BLaER1 (cell line): Measurements from ENCODE around the gene BTBD9.

ENCODE experiments used
- H3K27ac ChIP-seq: shearing (Covaris generic); formaldehyde crosslinking; 2 replicates; pipeline ENCODE4 v1.8.1; 2022
- H3K27me3 ChIP-seq: shearing (Covaris generic); formaldehyde crosslinking; 2 replicates; pipeline ENCODE4 v1.8.1; 2022
- H3K36me3 ChIP-seq: shearing (Covaris generic); formaldehyde crosslinking; 2 replicates; pipeline ENCODE4 v1.8.1; 2022
- H3K4me1 ChIP-seq: shearing (Covaris generic); formaldehyde crosslinking; 2 replicates; pipeline ENCODE4 v1.8.1; 2022
- H3K4me2 ChIP-seq: shearing (Covaris generic); formaldehyde crosslinking; 2 replicates; pipeline ENCODE4 v1.8.1; 2022
- H3K4me3 ChIP-seq: shearing (Covaris generic); formaldehyde crosslinking; 2 replicates; pipeline ENCODE4 v1.8.1; 2022
- H3K9ac ChIP-seq: shearing (Covaris generic); formaldehyde crosslinking; 2 replicates; pipeline ENCODE4 v1.8.1; 2022
- H3K9me3 ChIP-seq: shearing (Covaris generic); formaldehyde crosslinking; 2 replicates; pipeline ENCODE4 v1.8.1; 2022
- H4K20me1 ChIP-seq: shearing (Covaris generic); formaldehyde crosslinking; 2 replicates; pipeline ENCODE4 v1.8.1; 2022
- Cebpa-rat ChIP-seq: shearing (Covaris generic); IDR thresholded peaks from 2 replicates; pipeline ENCODE4 v1.8.1; 2022

BTBD9 gene

DNA sequence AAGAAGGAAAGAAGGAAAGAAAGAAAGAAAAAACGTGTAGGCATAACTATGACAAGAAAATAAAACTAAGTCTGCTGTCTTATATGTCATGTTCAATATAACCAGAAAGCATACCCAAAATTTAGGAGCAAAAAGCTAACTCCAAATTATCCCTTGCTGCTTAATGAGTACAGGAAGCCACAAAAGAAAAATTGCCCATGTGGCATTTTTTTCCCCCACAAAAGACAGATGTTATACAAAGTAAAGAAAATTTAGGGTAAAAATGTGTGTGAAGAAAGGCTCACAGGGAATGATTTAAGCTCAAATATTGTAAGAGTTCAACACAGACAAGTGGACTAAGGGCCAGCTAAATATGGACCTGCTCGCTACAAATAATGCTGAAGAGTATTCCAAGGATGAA is 263.8 kb downstream of the BTBD9 start:
- no peaks in the 10 kb centered on the region for H3K27me3 ChIP-seq
- no peak overlapping the region for H3K9ac ChIP-seq
- no peaks in the 10 kb centered on the region for H3K4me1 ChIP-seq
- no peaks in the 10 kb centered on the region for H3K9me3 ChIP-seq
- H4K20me1 ChIP-seq = no peaks in the 10 kb centered on the region
- H3K36me3 ChIP-seq = no peaks in the 10 kb centered on the region
- no peak overlapping the region for H3K4me3 ChIP-seq
- H3K27ac ChIP-seq = no peak overlapping the region
- H3K4me2 ChIP-seq = no peak overlapping the region
- no peak for TF ChIP-seq Cebpa-rat

DNA sequence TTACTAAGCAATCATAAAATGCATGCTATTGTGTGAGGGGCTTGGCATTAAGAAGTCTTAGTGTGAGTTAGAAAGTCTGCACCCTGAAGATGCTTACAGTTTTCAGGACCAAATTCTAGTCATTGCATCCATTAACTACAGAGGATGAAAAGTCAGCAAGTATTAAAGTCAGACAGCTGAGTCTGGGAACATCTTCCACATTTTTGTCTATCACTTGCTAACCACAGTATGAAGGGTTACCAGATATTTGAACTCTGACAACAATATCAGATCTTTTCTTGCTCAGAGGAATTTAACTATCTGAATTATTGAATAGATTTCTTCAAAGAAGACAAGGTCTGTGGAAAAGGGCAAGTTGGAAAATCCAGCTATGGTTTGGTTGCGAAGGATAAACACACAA is 264.4 kb downstream of the BTBD9 start:
- Histone ChIP-seq H4K20me1 (no peaks in the 10 kb centered on the region), H3K9me3 (no peaks in the 10 kb centered on the region), H3K4me1 (no peaks in the 10 kb centered on the region), H3K4me2 (no peak overlapping the region), H3K27me3 (no peaks in the 10 kb centered on the region), H3K4me3 (no peak overlapping the region), H3K9ac (no peak overlapping the region), H3K27ac (no peak overlapping the region), H3K36me3 (no peaks in the 10 kb centered on the region)
- TF ChIP-seq Cebpa-rat = no peak

DNA sequence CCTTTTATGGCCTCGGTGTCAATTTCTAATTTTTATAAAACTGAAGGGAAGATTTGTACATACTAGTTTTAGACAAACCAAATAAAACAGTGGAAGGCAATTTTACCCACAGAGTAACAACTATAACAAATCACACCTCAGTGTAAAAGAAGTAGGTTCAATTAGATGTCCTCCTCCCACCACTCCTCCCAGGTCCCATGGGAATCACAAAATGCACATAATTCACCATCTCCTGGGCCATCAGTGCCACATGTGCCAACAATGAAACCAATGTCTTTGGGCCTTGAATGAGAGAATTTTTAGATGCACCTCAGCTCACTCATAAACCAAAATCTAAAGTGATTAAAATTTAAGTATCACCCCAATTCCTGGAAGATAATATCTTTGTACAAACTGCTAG is 267.8 kb downstream of the BTBD9 start:
- Histone ChIP-seq H3K27ac (no peak overlapping the region), H4K20me1 (no peaks in the 10 kb centered on the region), H3K36me3 (no peaks in the 10 kb centered on the region), H3K9me3 (no peaks in the 10 kb centered on the region), H3K4me3 (no peak overlapping the region), H3K4me1 (no peaks in the 10 kb centered on the region), H3K27me3 (no peaks in the 10 kb centered on the region), H3K4me2 (no peak overlapping the region), H3K9ac (no peak overlapping the region)
- no peak for TF ChIP-seq Cebpa-rat

DNA sequence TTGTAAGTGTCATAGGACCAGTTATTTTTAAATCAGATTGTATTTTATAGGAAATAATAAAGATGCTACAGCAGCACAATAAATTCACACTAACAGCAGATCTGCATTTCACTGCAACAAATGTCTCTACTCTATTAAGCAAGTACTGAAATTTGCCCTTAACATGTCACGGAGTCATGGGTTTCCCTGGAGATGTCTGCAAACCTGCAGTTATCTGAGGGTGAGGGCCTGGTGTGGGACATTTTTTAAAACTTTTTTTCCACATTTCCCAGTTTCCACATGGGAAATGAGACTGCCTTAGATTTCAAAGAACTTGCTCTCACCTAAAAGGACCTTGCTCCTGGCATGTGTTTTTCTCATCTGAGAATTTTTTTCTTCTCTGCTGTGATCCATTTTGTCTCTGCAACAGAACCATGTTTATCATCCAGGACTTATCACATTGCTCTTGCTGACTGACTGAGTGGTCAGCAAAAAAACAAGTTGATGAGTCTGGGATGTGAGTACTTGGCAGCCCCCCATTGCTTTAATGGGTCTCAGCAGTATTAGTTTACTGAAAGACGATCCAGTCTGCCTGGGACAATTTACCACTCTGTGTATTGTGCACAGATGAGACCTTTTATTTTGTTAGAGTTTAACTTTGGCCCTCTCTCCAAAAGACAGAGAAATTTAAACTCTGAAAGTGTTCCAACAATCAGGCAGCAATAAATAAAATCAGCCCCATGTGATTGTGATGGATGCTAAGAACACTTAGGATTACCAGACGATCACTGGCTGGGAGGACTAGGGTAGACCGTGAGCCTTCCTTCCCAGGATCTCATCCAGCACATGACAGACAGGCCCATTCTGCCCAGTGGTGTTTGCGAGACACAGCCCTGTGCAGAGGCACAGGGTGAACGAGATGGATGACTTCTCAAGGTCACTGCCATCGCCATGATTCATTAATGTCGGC is 268.8 kb downstream of the BTBD9 start:
- TF ChIP-seq Cebpa-rat = no peak
- Histone ChIP-seq H3K27ac (no peak overlapping the region), H3K9me3 (no peaks in the 10 kb centered on the region), H4K20me1 (no peaks in the 10 kb centered on the region), H3K9ac (no peak overlapping the region), H3K27me3 (no peaks in the 10 kb centered on the region), H3K4me2 (no peak overlapping the region), H3K4me3 (no peak overlapping the region), H3K36me3 (no peaks in the 10 kb centered on the region), H3K4me1 (no peaks in the 10 kb centered on the region)

DNA sequence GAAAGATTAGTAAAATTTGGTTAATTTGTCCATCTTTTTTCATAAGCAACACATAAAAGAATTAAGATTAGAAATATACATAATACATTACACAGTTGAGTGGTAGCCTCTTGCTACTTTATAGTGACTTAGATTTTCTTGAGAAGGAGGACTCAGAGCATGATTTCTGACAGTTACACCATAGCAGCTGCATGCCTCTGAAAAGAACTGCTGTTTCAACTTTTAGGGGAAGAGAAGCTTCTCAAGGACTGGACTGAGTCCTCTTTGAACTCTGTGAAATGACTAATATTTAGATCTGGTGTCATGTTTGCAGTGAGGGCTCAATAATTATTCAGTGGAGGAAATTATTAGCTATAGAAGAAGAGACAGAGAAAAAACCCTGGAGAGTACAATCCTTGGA is 272.5 kb downstream of the BTBD9 start:
- H4K20me1 ChIP-seq = no peaks in the 10 kb centered on the region
- no peak overlapping the region for H3K27ac ChIP-seq
- no peak overlapping the region for H3K4me3 ChIP-seq
- no peak overlapping the region for H3K4me2 ChIP-seq
- H3K27me3 ChIP-seq = no peaks in the 10 kb centered on the region
- H3K9me3 ChIP-seq = no peaks in the 10 kb centered on the region
- no peak for TF ChIP-seq Cebpa-rat
- no peak overlapping the region for H3K9ac ChIP-seq
- H3K36me3 ChIP-seq = no peaks in the 10 kb centered on the region
- H3K4me1 ChIP-seq = no peaks in the 10 kb centered on the region

DNA sequence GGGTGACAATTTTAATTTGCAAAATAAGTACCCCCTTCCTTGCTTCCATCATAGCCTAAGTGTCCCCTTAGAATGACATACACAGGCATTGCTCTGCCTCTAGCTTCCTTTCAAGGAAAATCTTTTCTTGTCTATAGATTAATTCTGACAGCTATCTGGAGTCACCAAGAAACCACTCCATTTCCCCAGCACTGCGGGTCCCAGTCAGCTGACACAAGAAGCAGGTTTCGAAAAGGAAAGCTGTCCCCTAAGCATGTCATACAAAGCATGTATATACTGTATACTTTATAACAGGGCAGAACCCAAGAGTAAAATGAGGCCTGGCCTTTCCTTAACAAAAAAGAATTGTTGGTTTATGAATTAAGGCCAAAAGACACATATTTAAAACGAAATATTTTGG is 273.5 kb downstream of the BTBD9 start:
- Histone ChIP-seq H3K27ac (no peak overlapping the region), H4K20me1 (no peaks in the 10 kb centered on the region), H3K9ac (no peak overlapping the region), H3K36me3 (no peaks in the 10 kb centered on the region), H3K27me3 (no peaks in the 10 kb centered on the region), H3K4me1 (no peaks in the 10 kb centered on the region), H3K4me2 (no peak overlapping the region), H3K4me3 (no peak overlapping the region), H3K9me3 (no peaks in the 10 kb centered on the region)
- TF ChIP-seq Cebpa-rat = no peak

DNA sequence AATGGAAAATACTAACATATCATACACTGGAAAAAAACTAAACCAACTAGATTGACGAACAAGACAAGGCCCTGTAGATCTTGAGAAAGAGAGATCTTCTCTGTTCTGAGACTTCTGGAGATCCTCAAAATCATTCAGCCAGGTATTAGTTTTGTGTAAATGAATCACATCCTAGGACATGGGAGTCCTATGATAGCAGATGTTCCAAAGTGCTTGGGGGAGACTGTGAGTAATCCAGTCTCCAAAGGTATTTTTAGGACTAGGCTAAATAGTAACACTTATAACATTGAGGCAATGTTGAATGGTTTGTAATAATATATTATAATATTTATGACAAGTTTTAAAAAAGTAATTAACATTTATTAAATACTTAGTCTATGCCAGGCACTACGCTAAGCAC is 275.0 kb downstream of the BTBD9 start:
- Histone ChIP-seq H4K20me1 (no peaks in the 10 kb centered on the region), H3K27ac (no peak overlapping the region), H3K4me1 (no peaks in the 10 kb centered on the region), H3K9me3 (no peaks in the 10 kb centered on the region), H3K4me2 (no peak overlapping the region), H3K27me3 (no peaks in the 10 kb centered on the region), H3K4me3 (no peak overlapping the region), H3K36me3 (no peaks in the 10 kb centered on the region), H3K9ac (no peak overlapping the region)
- no peak for TF ChIP-seq Cebpa-rat

DNA sequence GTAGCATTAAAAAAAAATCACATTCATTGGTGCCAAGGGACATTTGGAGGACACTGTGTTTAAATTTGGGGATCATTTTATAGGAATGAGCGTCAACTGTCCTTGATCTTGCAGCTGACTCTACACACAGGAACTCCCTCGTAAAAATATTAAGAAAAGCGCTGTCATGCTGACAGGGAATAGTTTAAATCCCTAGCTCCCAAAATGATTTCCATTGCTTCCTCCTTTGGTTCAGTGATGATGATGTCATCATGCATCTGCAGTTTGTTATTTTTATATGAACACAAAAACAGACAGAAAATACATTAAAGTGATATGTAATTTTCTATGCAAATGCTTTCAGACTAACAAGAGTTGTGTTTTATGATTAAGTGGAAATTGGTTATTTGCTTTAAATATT is 275.6 kb downstream of the BTBD9 start:
- Histone ChIP-seq H3K4me1 (no peaks in the 10 kb centered on the region), H3K27ac (no peak overlapping the region), H3K27me3 (no peaks in the 10 kb centered on the region), H4K20me1 (no peaks in the 10 kb centered on the region), H3K36me3 (no peaks in the 10 kb centered on the region), H3K9me3 (no peaks in the 10 kb centered on the region), H3K4me3 (no peak overlapping the region), H3K4me2 (no peak overlapping the region), H3K9ac (no peak overlapping the region)
- TF ChIP-seq Cebpa-rat = no peak

DNA sequence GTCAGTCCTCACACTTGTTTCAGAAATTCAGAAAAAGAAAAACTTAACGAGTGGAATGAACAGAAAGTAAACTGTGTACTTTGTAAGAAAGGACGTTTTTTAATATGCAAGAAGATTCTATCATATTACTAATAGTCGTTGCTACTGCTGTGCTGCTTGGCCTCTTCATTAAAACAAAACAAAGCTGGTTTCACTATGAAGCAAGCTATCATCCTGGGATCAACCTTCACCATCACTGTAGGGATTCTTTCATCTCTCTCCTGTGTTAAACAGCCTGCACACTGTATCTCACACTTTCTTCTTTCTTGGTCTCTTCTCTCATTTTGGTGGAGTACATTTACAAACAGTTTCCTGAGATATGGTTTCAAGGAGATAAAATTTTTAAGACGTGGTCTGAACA is 284.2 kb downstream of the BTBD9 start:
- Histone ChIP-seq H3K4me3 (no peak overlapping the region), H3K9me3 (no peaks in the 10 kb centered on the region), H3K4me1 (no peaks in the 10 kb centered on the region), H3K27ac (no peak overlapping the region), H3K27me3 (no peaks in the 10 kb centered on the region), H3K4me2 (no peak overlapping the region), H4K20me1 (no peaks in the 10 kb centered on the region), H3K9ac (no peak overlapping the region), H3K36me3 (no peaks in the 10 kb centered on the region)
- TF ChIP-seq Cebpa-rat = no peak

DNA sequence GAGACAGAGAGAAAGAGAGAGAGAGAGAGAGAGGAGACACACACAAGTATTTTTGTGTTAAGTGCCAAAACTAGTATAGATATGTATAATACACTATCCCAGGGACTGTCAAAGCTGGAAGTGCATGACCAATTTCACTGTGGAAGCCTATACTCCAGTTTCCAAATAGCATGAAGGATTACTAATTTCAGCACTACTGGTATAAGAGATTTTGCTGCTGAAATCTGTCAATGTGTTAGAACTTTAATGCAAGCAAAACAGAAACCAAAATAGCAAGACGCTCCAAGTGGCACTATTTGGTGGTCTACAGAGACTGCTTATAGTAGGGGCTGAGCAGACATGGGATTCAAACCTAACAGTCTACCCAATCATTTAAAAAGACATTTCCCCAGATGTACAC is 284.8 kb downstream of the BTBD9 start:
- no peak overlapping the region for H3K4me2 ChIP-seq
- no peaks in the 10 kb centered on the region for H3K36me3 ChIP-seq
- no peak for TF ChIP-seq Cebpa-rat
- no peak overlapping the region for H3K9ac ChIP-seq
- no peaks in the 10 kb centered on the region for H3K9me3 ChIP-seq
- no peak overlapping the region for H3K27ac ChIP-seq
- H4K20me1 ChIP-seq = no peaks in the 10 kb centered on the region
- no peaks in the 10 kb centered on the region for H3K27me3 ChIP-seq
- H3K4me1 ChIP-seq = no peaks in the 10 kb centered on the region
- no peak overlapping the region for H3K4me3 ChIP-seq

DNA sequence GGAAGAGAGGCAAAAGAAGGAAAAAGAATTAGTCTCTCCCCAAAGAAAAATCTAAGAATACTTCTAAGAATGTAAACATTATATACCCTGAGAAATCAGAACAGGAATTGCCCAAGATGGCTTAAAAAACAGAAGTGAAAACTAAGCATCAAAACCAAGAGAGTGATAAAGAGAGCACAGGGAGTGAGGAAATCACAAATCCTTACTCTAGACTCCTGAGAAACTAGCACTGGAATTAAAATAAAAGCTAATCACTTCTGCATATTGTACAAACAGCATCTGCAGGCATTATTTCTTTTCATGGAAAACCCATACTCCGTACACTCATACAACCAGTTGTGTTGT is 285.7 kb downstream of the BTBD9 start:
- H3K4me1 ChIP-seq = no peaks in the 10 kb centered on the region
- H3K4me3 ChIP-seq = no peak overlapping the region
- no peak overlapping the region for H3K27ac ChIP-seq
- no peaks in the 10 kb centered on the region for H3K36me3 ChIP-seq
- no peaks in the 10 kb centered on the region for H3K27me3 ChIP-seq
- no peaks in the 10 kb centered on the region for H4K20me1 ChIP-seq
- H3K9ac ChIP-seq = no peak overlapping the region
- no peaks in the 10 kb centered on the region for H3K9me3 ChIP-seq
- H3K4me2 ChIP-seq = no peak overlapping the region
- no peak for TF ChIP-seq Cebpa-rat
